Stimulated activated naive B cell treated with anti-CD40 and anti-IgM and Interleukin-4, amounts not matched to agents 10 μg/mL and 1 μg/mL and 100 μg/mL, for 72 hours (primary cell): ENCODE data around the gene RBM18.

ENCODE experiments used
- ATAC-seq, 2 donors: fragments of 150-1000 bp; cut with Tn5 transposase; replicated peaks; 2 replicates each; pipeline ENCODE4 v1.10.0; 2021; ENCODE audit warnings: moderate library complexity in 1 of 2
- DNase-seq: peaks from one replicate; pipeline ENCODE4 v3.0.0; 2021
- H3K27ac Mint-ChIP-seq: one replicate; pipeline ENCODE4 v1.8.0; 2022; ENCODE audit warnings: mild to moderate bottlenecking, mixed read lengths
- H3K27me3 Mint-ChIP-seq, 2 donors: one replicate each; pipeline ENCODE4 v1.8.0; 2022; ENCODE audit warnings: mixed read lengths in 2 of 2
- H3K36me3 Mint-ChIP-seq, 2 donors: one replicate each; pipeline ENCODE4 v1.8.0; 2022; ENCODE audit warnings: mixed read lengths in 2 of 2, mild to moderate bottlenecking in 1 of 2
- H3K4me1 Mint-ChIP-seq, 2 donors: one replicate each; pipeline ENCODE4 v1.8.0; 2022; ENCODE audit warnings: mixed read lengths in 2 of 2, mild to moderate bottlenecking in 1 of 2
- H3K4me3 Mint-ChIP-seq, 2 donors: one replicate each; pipeline ENCODE4 v1.8.0; 2022; ENCODE audit warnings: mild to moderate bottlenecking in 2 of 2, mixed read lengths in 2 of 2, moderate library complexity in 1 of 2
- H3K9me3 Mint-ChIP-seq, 2 donors: one replicate each; pipeline ENCODE4 v1.8.0; 2022; ENCODE audit warnings: mixed read lengths in 2 of 2, mild to moderate bottlenecking in 1 of 2

The RBM18 gene

DNA sequence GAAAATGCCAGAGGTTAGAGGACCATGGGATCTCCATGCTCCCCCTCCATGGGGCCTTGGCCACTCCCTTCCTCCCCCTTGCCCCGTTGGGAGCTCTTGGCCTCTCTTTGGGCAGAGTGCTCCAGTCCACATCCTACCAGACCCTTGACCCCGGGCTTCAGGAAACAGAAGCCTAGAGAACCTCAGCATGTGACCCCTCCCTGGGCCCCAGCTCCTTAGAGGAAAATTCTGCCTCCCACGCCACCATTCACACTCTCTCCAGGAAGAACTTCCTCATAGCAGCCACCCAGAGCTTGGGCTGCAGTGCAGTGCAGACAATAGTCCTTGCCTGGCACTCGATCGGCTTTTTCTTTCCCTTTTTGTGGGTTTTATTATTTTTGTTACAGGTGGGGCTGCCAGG, 41.8 kb downstream of the RBM18 start:
- no peak for DNase-seq
- Mint-ChIP-seq H3K27ac (no peak overlapping the region), H3K27me3 (peaks cover 83 to 90% of the 10 kb centered on the region in 2 donors), H3K4me3 (no peak overlapping the region), H3K9me3 (no peaks in the 10 kb centered on the region), H3K36me3 (peaks cover 0 to 3% of the 10 kb centered on the region in 2 donors), H3K4me1 (peaks cover 24 to 36% of the 10 kb centered on the region in 2 donors)
- ATAC-seq, result no peak

DNA sequence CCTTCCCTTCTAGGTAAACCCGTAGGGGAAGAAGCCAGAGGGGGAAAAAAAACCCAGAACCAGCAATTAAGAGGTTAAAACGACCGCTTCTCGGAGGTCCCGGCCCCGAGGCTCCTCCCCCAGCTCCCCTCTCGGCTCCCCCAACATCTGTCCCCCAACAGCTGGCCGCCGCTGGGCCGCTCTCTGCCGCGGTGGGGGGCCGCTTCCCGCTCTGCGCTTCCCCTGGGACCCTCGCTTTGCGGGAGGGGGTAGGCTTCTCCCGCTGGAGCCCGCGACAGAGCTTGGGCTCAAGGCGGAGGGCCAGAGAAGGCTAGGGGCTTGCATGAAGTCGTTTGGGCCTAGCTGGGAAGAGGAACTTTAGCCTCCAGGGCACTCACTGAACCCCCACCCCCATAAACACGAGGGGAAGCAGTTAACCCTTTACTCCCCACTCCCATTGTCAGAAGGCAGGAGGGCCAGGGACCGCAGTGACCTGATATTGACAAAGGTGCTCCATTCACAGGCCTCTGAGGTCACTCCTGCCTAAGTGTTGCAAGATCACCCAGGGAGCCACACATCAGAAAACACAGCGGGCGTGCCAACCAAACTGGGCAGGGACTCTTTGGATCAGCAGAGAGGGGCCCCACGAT, 43.3 kb downstream of the RBM18 start:
- Mint-ChIP-seq H3K27me3 (peaks cover 81 to 96% of the 10 kb centered on the region in 2 donors), H3K4me1 (peaks cover 20 to 36% of the 10 kb centered on the region in 2 donors), H3K36me3 (peaks cover 0 to 1% of the 10 kb centered on the region in 2 donors), H3K4me3 (no peak overlapping the region), H3K9me3 (no peaks in the 10 kb centered on the region), H3K27ac (no peak overlapping the region)
- ATAC-seq, result no peak
- no peak for DNase-seq

DNA sequence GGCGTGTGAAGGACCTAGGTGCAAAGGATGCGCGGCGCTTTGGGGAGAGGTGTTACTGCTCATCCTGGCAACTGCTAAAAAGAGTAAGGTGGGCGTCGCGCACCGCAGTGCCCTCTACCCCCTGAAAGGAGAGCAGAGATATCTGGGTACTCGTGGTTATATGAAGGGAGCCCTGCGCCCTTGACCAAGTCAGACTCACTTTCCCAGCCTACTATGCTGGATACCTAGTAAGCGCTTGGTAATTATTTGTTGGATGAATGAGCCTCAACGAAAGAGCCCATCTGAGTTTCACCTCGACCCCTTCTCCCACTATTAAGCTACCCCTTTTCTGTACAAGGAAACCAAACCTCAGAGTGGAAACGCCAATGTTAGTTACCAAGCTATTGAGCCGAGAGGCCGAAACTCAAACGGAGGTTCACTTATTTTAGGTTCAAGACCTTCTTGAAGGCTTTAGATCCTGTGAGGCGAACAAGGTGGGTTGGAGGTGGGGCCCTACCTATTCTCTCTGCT, 43.9 kb downstream of the RBM18 start:
- Mint-ChIP-seq H3K36me3 (no peaks in the 10 kb centered on the region), H3K4me1 (peaks cover 20 to 36% of the 10 kb centered on the region in 2 donors), H3K4me3 (no peak overlapping the region), H3K27me3 (peaks cover 81 to 96% of the 10 kb centered on the region in 2 donors), H3K9me3 (no peaks in the 10 kb centered on the region), H3K27ac (no peak overlapping the region)
- ATAC-seq (no peak), DNase-seq (no peak)

DNA sequence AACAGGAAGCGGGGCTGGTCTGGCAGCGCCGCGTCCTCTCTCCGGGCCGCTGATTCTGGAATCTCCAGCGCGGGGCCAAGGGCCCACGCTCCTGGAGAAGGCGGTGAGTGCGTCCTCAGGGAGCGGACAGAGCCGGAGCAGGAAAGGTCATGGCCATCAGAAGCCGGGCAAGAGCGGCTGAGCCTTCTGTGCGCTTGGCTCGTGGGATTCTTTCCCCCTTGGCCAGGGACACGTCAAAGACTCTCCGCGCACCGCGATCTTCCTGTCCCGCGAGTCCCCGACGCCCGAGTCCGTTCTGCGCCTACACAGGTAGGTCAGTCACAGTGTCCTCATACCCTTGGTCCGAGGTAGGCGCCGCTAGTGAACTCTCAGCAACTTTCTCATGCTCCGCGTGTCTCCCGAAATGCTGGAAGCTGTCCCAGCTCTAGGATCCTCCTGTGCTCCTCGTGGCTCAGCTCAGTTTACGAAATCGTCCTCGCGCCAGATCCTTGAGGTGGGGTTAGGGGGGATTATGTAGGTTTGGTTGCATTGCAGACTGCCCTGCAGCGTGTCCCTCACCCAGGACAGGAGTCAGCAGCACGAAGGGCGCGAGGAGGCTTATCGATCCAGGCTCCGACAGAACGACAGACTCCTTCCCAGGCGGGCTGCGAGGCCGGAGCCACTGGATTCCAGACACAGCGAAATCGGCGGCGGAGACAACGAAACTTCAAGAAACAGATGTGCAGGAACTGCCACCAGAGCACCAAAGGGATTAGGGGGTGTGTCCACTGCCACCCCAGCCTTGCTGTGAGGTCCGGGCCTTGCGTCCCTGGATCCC, 44.6 kb downstream of the RBM18 start:
- Mint-ChIP-seq H3K9me3 (no peaks in the 10 kb centered on the region), H3K4me1 (peaks cover 19 to 36% of the 10 kb centered on the region in 2 donors), H3K27ac (no peak overlapping the region), H3K27me3 (peaks cover 81 to 96% of the 10 kb centered on the region in 2 donors), H3K4me3 (peak overlapping the region in 1 of 2 donors; percentile 78), H3K36me3 (no peaks in the 10 kb centered on the region)
- no peak for DNase-seq
- no peak for ATAC-seq

DNA sequence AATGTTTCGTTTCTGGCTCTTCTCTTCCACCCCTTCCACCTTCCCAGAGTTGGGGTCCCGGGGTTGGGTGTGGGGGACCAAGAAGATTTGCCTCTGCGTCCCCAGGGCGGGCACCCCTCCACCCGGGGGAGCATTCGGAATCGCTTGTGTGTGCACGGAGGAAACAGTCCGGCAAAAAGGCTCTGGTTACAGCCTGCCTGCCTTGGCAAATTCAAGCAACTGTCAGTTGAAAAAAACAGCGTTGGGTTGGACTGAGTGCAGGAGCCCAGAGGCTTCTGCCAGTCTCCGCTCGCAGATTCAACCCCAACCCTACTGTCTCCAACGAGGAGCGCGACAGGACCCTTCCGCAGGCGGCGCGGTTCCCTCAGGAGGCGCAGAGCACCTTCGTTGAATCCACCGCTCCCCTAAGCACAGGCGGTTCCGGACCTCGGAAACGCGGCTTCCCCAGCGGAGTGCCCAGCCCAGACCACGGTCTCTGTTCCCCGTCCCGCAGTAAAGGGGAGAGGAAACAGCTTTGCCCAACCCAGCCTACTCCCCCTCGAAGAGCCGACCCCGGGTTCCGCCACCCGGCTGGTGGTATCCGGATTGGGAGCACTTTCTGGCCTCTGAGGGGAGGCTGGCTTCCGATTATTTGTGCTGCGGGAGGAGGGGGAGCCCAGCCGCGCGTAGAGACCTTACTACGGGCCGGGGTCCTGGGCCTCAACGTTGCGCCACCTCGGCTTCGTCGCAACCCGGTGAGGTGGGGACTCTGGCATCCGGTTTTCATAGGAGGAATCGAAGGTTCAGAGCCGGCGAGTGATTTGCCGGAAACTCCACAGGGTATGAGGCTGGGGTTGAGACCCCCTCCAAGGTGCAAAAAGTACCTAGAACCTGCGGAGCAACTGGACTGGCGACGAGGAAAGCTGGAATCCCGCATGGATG, 45.4 kb downstream of the RBM18 start:
- H3K4me3 Mint-ChIP-seq, result peak overlapping the region; percentile 77 to 78
- peak overlapping the region; percentile 59 for H3K27ac Mint-ChIP-seq
- DNase-seq, result no peak
- peaks cover 78 to 96% of the 10 kb centered on the region in 2 donors for H3K27me3 Mint-ChIP-seq
- H3K4me1 Mint-ChIP-seq, result peaks cover 19 to 40% of the 10 kb centered on the region in 2 donors
- no peaks in the 10 kb centered on the region for H3K36me3 Mint-ChIP-seq
- ATAC-seq, result peak; percentile 29 to 40
- no peaks in the 10 kb centered on the region for H3K9me3 Mint-ChIP-seq

DNA sequence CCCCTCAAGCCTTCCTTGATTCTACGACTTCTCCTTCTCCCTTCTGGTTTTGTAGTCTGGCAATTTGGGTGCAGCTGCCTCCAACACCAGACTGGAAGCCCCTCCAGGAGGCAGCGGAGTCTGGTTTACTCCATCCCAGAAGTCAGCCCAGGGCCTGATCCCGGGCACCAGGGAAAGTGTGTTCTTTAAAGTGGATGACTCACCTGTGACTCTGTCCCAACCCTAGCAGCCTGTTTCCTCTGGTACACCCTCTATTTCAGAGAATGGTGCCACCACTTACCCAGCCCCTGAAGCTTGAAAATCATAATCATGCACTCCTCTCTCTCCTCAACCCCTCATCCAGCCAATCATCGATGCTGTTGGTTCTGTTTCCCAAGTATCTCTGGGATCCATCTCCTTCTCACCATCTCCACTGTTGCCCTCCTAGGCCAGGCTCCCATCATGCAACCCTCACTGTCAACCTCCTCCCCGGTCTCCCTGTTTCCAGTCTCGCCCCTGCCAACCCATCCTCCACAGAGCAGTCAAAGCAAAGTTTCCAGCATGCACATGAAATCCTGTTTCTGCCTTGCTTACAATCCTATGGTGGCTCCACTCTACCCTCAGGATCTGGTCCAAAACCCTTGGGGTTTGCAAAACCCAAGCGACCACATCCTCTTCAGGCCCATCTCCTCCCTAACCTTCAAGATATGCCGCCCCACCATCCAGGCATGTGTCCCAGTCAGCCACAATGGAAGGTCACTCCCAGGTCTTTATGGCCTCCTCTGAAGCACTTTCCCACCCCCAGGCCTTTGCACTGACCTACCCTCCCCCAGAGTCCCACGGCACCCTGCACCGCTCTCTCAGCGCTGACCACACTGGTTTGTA, 46.3 kb downstream of the RBM18 start:
- H3K4me3 Mint-ChIP-seq, result peak overlapping the region; percentile 77 to 78
- H3K36me3 Mint-ChIP-seq, result peaks cover 0 to 2% of the 10 kb centered on the region in 2 donors
- no peak for DNase-seq
- peaks cover 74 to 93% of the 10 kb centered on the region in 2 donors for H3K27me3 Mint-ChIP-seq
- no peak overlapping the region for H3K27ac Mint-ChIP-seq
- ATAC-seq, result peak in 1 of 2 donors; percentile 7
- peaks cover 20 to 46% of the 10 kb centered on the region in 2 donors for H3K4me1 Mint-ChIP-seq
- H3K9me3 Mint-ChIP-seq, result no peaks in the 10 kb centered on the region

DNA sequence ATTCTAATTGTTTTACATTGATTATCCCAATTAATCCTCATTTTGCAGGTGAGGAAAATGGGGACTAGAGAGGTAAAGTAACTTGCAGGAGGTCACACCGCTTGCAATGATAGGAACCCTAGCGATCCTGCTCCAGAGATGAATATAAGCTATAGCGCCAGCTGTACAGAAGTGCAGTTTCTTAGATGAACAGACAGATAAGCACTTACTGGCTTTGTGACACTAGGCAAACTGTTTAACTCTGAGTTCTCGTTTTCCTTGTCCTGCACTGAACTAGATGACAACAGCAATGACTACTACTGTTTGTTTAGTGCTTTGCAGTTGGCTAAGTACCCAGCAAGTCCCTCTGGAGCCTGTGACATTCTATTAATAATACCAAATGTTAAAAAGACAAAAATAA, 47.0 kb downstream of the RBM18 start:
- Mint-ChIP-seq H3K9me3 (no peaks in the 10 kb centered on the region), H3K36me3 (peaks cover 0 to 3% of the 10 kb centered on the region in 2 donors), H3K27ac (no peak overlapping the region)

DNA sequence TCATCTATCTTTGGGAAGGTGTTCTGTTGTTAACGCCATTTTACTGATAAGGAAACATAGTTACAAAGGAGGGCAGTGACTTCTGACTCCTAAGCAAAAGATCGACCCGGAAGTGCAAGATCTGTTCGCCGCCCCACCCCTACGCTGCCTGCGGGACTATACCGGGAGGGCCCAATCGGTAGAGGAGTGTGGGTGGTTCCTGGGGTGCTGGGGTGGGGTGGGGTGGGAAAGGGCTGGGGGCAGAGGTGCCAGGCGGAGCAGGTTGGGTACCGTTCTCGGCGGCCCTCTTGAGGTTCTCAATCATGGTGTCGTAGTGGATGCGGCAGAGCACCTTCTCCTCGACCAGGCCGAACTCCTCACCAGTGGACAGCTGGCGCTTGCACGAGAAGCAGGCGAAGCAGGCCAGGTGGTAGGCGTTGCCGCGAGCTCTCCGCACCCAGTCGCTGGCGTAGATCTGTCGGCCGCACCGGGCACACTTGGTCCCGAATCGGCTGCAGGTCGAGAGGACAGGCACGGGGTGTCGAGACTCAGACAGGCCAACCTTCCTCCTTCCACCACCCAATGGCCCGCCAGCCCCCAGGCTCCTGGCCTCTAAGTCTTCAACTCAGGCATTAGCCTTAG, 47.7 kb downstream of the RBM18 start:
- H3K36me3 Mint-ChIP-seq, result peaks cover 0 to 3% of the 10 kb centered on the region in 2 donors
- ATAC-seq (no peak), DNase-seq (no peak)
- H3K27me3 Mint-ChIP-seq, result peaks cover 72 to 92% of the 10 kb centered on the region in 2 donors
- H3K27ac Mint-ChIP-seq, result no peak overlapping the region
- H3K9me3 Mint-ChIP-seq, result no peaks in the 10 kb centered on the region
- no peak overlapping the region for H3K4me3 Mint-ChIP-seq
- H3K4me1 Mint-ChIP-seq, result peaks cover 19 to 45% of the 10 kb centered on the region in 2 donors

More for the DNA sequence above, 47.0 kb downstream of the RBM18 start:
- H3K4me3 Mint-ChIP-seq, result no peak overlapping the region
- peaks cover 74 to 93% of the 10 kb centered on the region in 2 donors for H3K27me3 Mint-ChIP-seq
- H3K4me1 Mint-ChIP-seq, result peaks cover 19 to 47% of the 10 kb centered on the region in 2 donors
- no peak for ATAC-seq
- no peak for DNase-seq

DNA sequence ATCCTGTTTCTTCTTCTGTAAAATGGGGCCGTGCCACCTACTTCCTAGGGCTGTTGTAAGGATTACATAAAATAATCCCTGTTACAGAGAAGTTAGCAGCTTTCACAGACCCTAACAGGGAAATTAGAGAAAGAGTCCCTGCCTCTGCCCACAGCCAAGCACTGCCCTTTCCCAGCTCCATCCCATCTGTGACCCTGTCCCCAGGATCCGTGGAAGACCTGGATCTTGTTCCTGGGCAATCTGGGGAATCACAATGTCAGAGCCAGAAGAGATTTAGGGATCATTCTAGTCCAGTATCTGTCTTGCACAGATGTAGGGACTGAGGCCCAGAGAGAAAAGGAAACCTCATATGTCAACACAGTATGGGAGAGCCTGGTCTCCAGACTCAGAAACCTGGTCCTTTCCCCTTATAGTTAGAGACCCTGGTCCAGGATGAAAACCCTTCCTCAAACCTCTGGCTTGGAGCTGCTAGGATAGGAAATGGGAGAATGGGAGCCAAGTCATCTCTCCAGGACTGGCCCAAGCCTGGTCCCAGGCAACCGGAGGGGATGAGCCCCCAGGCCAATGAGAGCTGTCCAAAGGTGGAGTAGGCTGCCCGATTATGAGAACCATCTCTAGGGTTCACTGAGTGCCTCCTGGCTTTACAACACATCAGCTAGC, 48.4 kb downstream of the RBM18 start:
- H3K9me3 Mint-ChIP-seq, result no peaks in the 10 kb centered on the region
- peaks cover 0 to 3% of the 10 kb centered on the region in 2 donors for H3K36me3 Mint-ChIP-seq
- H3K27ac Mint-ChIP-seq, result no peak overlapping the region
- H3K4me1 Mint-ChIP-seq, result peaks cover 19 to 45% of the 10 kb centered on the region in 2 donors
- DNase-seq, result no peak
- H3K27me3 Mint-ChIP-seq, result peaks cover 72 to 92% of the 10 kb centered on the region in 2 donors
- ATAC-seq, result no peak
- H3K4me3 Mint-ChIP-seq, result no peak overlapping the region

DNA sequence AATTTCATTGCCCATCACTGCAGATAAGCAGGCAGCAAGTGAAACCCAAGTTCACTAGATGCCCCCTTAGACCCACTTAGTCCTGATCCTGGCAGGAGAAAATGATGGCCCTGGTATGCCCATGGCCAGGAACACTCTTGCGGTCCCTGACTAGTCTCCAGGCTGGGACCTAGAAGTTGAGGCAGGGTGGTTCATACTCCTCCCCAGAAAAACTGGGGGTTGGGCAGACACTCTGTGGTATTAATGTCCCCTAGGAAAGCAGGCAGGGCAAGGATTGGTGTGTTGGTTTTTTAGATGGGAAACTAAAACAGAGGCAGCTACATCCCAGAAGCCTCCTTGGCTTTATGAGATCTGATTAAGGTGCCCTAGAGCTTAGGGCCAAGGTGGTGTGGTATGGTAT, 49.0 kb downstream of the RBM18 start:
- no peak for ATAC-seq
- Mint-ChIP-seq H3K27ac (no peak overlapping the region), H3K9me3 (no peaks in the 10 kb centered on the region), H3K27me3 (peaks cover 69 to 96% of the 10 kb centered on the region in 2 donors), H3K4me1 (peaks cover 19 to 44% of the 10 kb centered on the region in 2 donors), H3K4me3 (no peak overlapping the region), H3K36me3 (peaks cover 0 to 3% of the 10 kb centered on the region in 2 donors)
- no peak for DNase-seq

DNA sequence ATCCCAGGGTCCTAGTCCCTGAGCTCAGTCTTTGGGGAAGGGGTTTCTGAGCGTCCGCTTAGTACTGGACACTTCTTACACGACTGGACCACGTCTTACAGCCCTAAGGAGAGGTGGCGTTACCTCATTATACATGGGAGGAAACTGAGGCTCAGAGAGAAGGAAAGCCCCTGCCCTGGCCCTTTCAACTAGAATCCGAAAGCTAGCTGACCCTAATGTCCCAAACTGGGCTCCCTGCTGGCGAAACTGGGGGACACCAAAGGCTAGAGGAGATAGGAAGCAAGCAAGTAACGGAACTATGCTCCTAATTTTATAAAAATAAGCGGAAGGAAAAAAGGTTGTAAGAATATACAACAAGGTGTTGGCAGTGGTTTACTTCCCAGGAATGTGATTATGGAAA, 50.1 kb downstream of the RBM18 start:
- H3K27ac Mint-ChIP-seq, result no peak overlapping the region

DNA sequence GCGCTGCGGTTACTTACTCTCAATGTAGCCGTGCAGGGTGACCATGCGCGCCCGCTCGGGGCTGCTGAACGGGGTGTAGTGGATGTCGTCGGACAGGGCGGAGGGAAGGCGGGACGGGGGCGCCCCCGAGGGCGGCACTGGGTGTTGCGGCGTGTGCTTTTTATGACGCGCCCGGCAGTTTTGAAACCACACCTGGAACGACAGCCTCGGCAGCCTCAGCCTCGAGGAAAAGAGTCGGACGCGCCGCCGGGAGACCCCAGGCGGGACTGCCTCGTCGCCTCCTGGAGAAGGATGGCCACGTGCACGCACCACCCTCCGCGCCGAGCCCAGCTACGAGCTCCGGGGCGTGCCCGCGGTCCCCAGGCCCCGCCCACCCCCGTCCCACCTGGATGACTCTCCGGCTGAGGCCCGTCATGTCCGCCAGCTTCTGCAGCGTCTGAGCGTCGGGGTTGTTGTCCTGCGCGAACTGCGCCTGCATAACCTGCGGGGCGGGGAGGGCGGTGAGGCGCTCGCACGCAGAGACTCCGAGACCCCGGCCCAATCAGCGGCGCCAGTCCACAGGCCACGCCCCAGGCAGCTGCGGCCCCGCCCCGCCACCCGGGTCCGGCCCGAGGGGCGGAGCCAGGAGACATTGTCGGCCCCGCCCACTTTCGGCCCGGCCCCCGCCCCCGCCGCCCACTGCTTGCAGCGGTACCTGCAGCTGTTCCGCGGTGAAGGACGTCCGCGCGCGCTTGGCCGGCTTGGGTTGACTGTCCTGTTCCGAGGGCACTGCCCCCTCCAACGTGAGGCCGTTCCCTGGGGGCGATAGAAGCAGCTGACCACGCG, 50.8 kb downstream of the RBM18 start:
- Mint-ChIP-seq H3K4me1 (peaks cover 10 to 27% of the 10 kb centered on the region in 2 donors), H3K36me3 (peaks cover 0 to 3% of the 10 kb centered on the region in 2 donors), H3K4me3 (peak overlapping the region; percentile 60 to 75), H3K27ac (no peak overlapping the region), H3K27me3 (peaks cover 63 to 86% of the 10 kb centered on the region in 2 donors), H3K9me3 (no peaks in the 10 kb centered on the region)
- peak; percentile 78 to 80 for ATAC-seq
- DNase-seq, result peak; percentile 45

More for the DNA sequence above, 50.1 kb downstream of the RBM18 start:
- ATAC-seq, result no peak
- no peak for DNase-seq
- H3K4me3 Mint-ChIP-seq, result peak overlapping the region; percentile 56 to 71
- no peaks in the 10 kb centered on the region for H3K9me3 Mint-ChIP-seq
- peaks cover 16 to 34% of the 10 kb centered on the region in 2 donors for H3K4me1 Mint-ChIP-seq
- peaks cover 0 to 3% of the 10 kb centered on the region in 2 donors for H3K36me3 Mint-ChIP-seq
- H3K27me3 Mint-ChIP-seq, result peaks cover 66 to 93% of the 10 kb centered on the region in 2 donors
